IPS DF 6.9 (cell line): ENCODE data around the gene POU4F3.

Source experiments
- DNase-seq: peaks from one replicate; pipeline ENCODE4 v3.0.0-alpha.2; 2013; ENCODE audit warnings: low read depth, low spot score
- H3K27ac ChIP-seq: one replicate; pipeline ENCODE4 v1.5.1; 2013; ENCODE audit warnings: low read length, control low read depth
- H3K27me3 ChIP-seq: 2 replicates; pipeline ENCODE4 v1.6.1; 2013; ENCODE audit warnings: mild to moderate bottlenecking, low read length; ENCODE audit not compliant: control insufficient read depth, insufficient read depth
- H3K36me3 ChIP-seq: 2 replicates; pipeline ENCODE4 v1.6.1; 2013; ENCODE audit warnings: low read length; ENCODE audit not compliant: control insufficient read depth, insufficient read depth
- H3K4me1 ChIP-seq: 2 replicates; pipeline ENCODE4 v1.6.1; 2013; ENCODE audit warnings: low read length; ENCODE audit not compliant: control insufficient read depth, insufficient read depth
- H3K4me3 ChIP-seq: 2 replicates; pipeline ENCODE4 v1.5.1; 2013; ENCODE audit warnings: mild to moderate bottlenecking, low read length
- H3K9me3 ChIP-seq: 2 replicates; pipeline ENCODE4 v1.6.1; 2013; ENCODE audit warnings: low read length, inconsistent platforms; ENCODE audit not compliant: control insufficient read depth, insufficient read depth
- WGBS: extraction: QIAGEN DNeasy Blood & Tissue Kit; methylation state at CpG from one replicate; pipeline ENCODE4 v1.1.7; 2013; ENCODE audit warnings: mixed read lengths, missing lambda C conversion rate; ENCODE audit not compliant: insufficient read length, insufficient coverage; 5-methylcytosine and 5-hydroxymethylcytosine counted together

POU4F3 gene

GRCh38 chr5:146311278-146311677 is 27.4 kb upstream of the POU4F3 start:
- WGBS, result no CpG with 5 or more reads among the region's 5 CpGs

GRCh38 chr5:146313027-146313426 is 25.6 kb upstream of the POU4F3 start:
- Histone ChIP-seq H3K36me3 (no peaks in the 10 kb centered on the region), H3K4me3 (no peak overlapping the region), H3K9me3 (no peaks in the 10 kb centered on the region), H3K27me3 (no peaks in the 10 kb centered on the region), H3K27ac (no peak overlapping the region), H3K4me1 (no peaks in the 10 kb centered on the region)
- WGBS, result no CpG with 5 or more reads among the region's 7 CpGs
- DNase-seq, result no peak

More at GRCh38 chr5:146311278-146311677, 27.4 kb upstream of the POU4F3 start:
- no peaks in the 10 kb centered on the region for H3K9me3 ChIP-seq
- no peaks in the 10 kb centered on the region for H3K27me3 ChIP-seq
- H3K36me3 ChIP-seq, result no peaks in the 10 kb centered on the region
- no peak overlapping the region for H3K4me3 ChIP-seq
- no peak for DNase-seq
- no peaks in the 10 kb centered on the region for H3K4me1 ChIP-seq
- no peak overlapping the region for H3K27ac ChIP-seq

GRCh38 chr5:146321571-146321970 is 17.1 kb upstream of the POU4F3 start:
- WGBS, result no CpG with 5 or more reads among the region's 1 CpG
- H3K36me3 ChIP-seq, result no peaks in the 10 kb centered on the region
- no peaks in the 10 kb centered on the region for H3K9me3 ChIP-seq
- no peak overlapping the region for H3K4me3 ChIP-seq
- DNase-seq, result no peak
- H3K27ac ChIP-seq, result no peak overlapping the region
- H3K4me1 ChIP-seq, result no peaks in the 10 kb centered on the region
- H3K27me3 ChIP-seq, result no peaks in the 10 kb centered on the region

- DNase-seq, result no peak
- H3K4me1 ChIP-seq, result peaks cover 2% of the 10 kb centered on the region; the same call in 1 of the 2 replicates
These were observed 11.3 kb upstream of the POU4F3 start for GRCh38 chr5:146327257-146327870.

GRCh38 chr5:146327989-146328388 is 10.7 kb upstream of the POU4F3 start:
- no peak overlapping the region for H3K4me3 ChIP-seq

More at GRCh38 chr5:146327257-146327870, 11.3 kb upstream of the POU4F3 start:
- H3K36me3 ChIP-seq, result no peaks in the 10 kb centered on the region
- no CpG with 5 or more reads among the region's 7 CpGs for WGBS
- no peaks in the 10 kb centered on the region for H3K9me3 ChIP-seq
- H3K27ac ChIP-seq, result no peak overlapping the region
- H3K27me3 ChIP-seq, result peaks cover 5% of the 10 kb centered on the region; the same call in 1 of the 2 replicates
- H3K4me3 ChIP-seq, result no peak overlapping the region

GRCh38 chr5:146329697-146330096 is 8.9 kb upstream of the POU4F3 start:
- H3K9me3 ChIP-seq, result no peaks in the 10 kb centered on the region
- H3K36me3 ChIP-seq, result no peaks in the 10 kb centered on the region
- DNase-seq, result no peak
- H3K4me3 ChIP-seq, result no peak overlapping the region
- H3K27ac ChIP-seq, result no peak overlapping the region
- WGBS, result no CpG with 5 or more reads among the region's 2 CpGs
- peaks cover 2% of the 10 kb centered on the region; the same call in 1 of the 2 replicates for H3K4me1 ChIP-seq
- peaks cover 29% of the 10 kb centered on the region for H3K27me3 ChIP-seq

More at GRCh38 chr5:146327989-146328388, 10.7 kb upstream of the POU4F3 start:
- no peak for DNase-seq
- Histone ChIP-seq H3K27ac (no peak overlapping the region), H3K36me3 (no peaks in the 10 kb centered on the region), H3K4me1 (peaks cover 2% of the 10 kb centered on the region; the same call in 1 of the 2 replicates), H3K27me3 (peaks cover 12% of the 10 kb centered on the region), H3K9me3 (no peaks in the 10 kb centered on the region)
- WGBS, result no CpG with 5 or more reads among the region's 1 CpG

GRCh38 chr5:146331423-146331822 is 7.2 kb upstream of the POU4F3 start:
- H3K36me3 ChIP-seq, result no peaks in the 10 kb centered on the region
- no peak for DNase-seq
- no peak overlapping the region for H3K27ac ChIP-seq
- no CpG with 5 or more reads among the region's 2 CpGs for WGBS
- no peak overlapping the region for H3K4me3 ChIP-seq
- peaks cover 2% of the 10 kb centered on the region; the same call in 1 of the 2 replicates for H3K4me1 ChIP-seq
- H3K27me3 ChIP-seq, result peaks cover 43% of the 10 kb centered on the region
- no peaks in the 10 kb centered on the region for H3K9me3 ChIP-seq

GRCh38 chr5:146334074-146334533 is 4.5 kb upstream of the POU4F3 start:
- peaks cover 2% of the 10 kb centered on the region; the same call in 1 of the 2 replicates for H3K4me1 ChIP-seq
- H3K4me3 ChIP-seq, result no peak overlapping the region; the same call in 1 of the 2 replicates
- no peaks in the 10 kb centered on the region for H3K36me3 ChIP-seq
- WGBS, result no CpG with 5 or more reads among the region's 24 CpGs
- peaks cover 69% of the 10 kb centered on the region for H3K27me3 ChIP-seq
- no peaks in the 10 kb centered on the region for H3K9me3 ChIP-seq
- no peak for DNase-seq
- H3K27ac ChIP-seq, result no peak overlapping the region

- DNase-seq, result no peak
- Histone ChIP-seq H3K36me3 (no peaks in the 10 kb centered on the region), H3K9me3 (no peaks in the 10 kb centered on the region), H3K27me3 (peaks cover 90% of the 10 kb centered on the region), H3K4me1 (peaks cover 3% of the 10 kb centered on the region), H3K4me3 (no peak overlapping the region), H3K27ac (no peak overlapping the region)
These were observed 2.4 kb upstream of the POU4F3 start for GRCh38 chr5:146336197-146336596.

GRCh38 chr5:146337264-146337904 is 1.3 kb upstream of the POU4F3 start:
- DNase-seq, result no peak
- no peak overlapping the region for H3K27ac ChIP-seq
- WGBS, result no CpG with 5 or more reads among the region's 34 CpGs
- peaks cover 96% of the 10 kb centered on the region for H3K27me3 ChIP-seq
- H3K9me3 ChIP-seq, result no peaks in the 10 kb centered on the region
- H3K36me3 ChIP-seq, result no peaks in the 10 kb centered on the region
- no peak overlapping the region for H3K4me3 ChIP-seq
- H3K4me1 ChIP-seq, result peaks cover 3% of the 10 kb centered on the region
